Psoas muscle (tissue), 8 donors: Measurements from ENCODE around the gene DHX57. TPM values are rescaled to one million over a fixed set of nuclear protein-coding genes. Genes with fewer than 3 reads are reported as not detected.
"Not testable (repeated sequence)": the region's sequence is repeated elsewhere in the genome, so short reads cannot be mapped to it uniquely, and the experiment has no call there.

Experiments
- ATAC-seq, 4 donors: fragments of 200-7000 bp; cut with Tn5 transposase; one replicate each; pipeline ENCODE4 v1.9.1; 2020; ENCODE audit warnings: moderate library complexity in 3 of 4, mild to moderate bottlenecking in 2 of 4
- DNase-seq, 2 donors: peaks; one replicate each; pipeline ENCODE4 v3.0.0-alpha.2; 2020
- H3K27ac ChIP-seq: fragments of 200-600 bp; one replicate; pipeline ENCODE4 v1.8.0; 2022
- H3K27me3 ChIP-seq, 3 donors: fragments of 200-600 bp in 1 of 3; one replicate each; pipeline versions ENCODE4 v1.6.1 to v1.8.0; 2013 to 2022; ENCODE audit warnings: low read length in 2 of 3, mild to moderate bottlenecking in 2 of 3, moderate library complexity in 1 of 3; ENCODE audit not compliant: insufficient read depth in 3 of 3
- H3K36me3 ChIP-seq, 2 donors: fragments of 200-600 bp in 1 of 2; one replicate each; pipeline versions ENCODE4 v1.6.1 to v1.8.0; 2013 to 2022; ENCODE audit warnings: low read depth in 1 of 2, mild to moderate bottlenecking in 1 of 2, moderate library complexity in 1 of 2; ENCODE audit not compliant: insufficient read depth in 1 of 2
- H3K4me1 ChIP-seq: fragments of 200-600 bp; one replicate; pipeline ENCODE4 v1.8.0; 2022
- H3K4me3 ChIP-seq: fragments of 200-600 bp; one replicate; pipeline ENCODE4 v1.8.0; 2022; ENCODE audit warnings: mild to moderate bottlenecking
- H3K9me3 ChIP-seq: fragments of 200-600 bp; one replicate; pipeline ENCODE4 v1.8.0; 2022
- WGBS, 3 donors: extraction: QIAGEN DNeasy Blood & Tissue Kit; methylation state at CpG; one replicate each; pipeline versions ENCODE4 v1.1.6 to v1.1.7; 2013; 5-methylcytosine and 5-hydroxymethylcytosine counted together
- intact Hi-C, 2 donors: fragments of 100-400 bp; cut with DNase I; formaldehyde crosslinking; loops; one replicate each; pipeline versions ENCODE4 v1.11.0 to v1.14.2; 2022
- polyA plus RNA-seq, 3 donors: library from polyadenylated mRNA; stranded (reverse); fragments of 200-250 nt; gene quantifications; one replicate each; pipeline ENCODE4 v1.2.3, GENCODE V29; 2013
- total RNA-seq, 4 donors: library from RNA; stranded (reverse); fragmentation: NEBNext Ultra II Directional in 2 of 4; extraction: Animal tissue kit (Norgen Biotek cat#: 25700) in 2 of 4; gene quantifications; one replicate each; pipeline versions ENCODE4 v1.2.1 to v1.2.4, GENCODE V29; 2021 to 2023
- TF ChIP-seq, protein P1 (sequence below): fragments of 200-600 bp; IDR thresholded peaks from one replicate; pipeline ENCODE4 v1.8.0; 2022; ENCODE audit warnings: antibody characterized with exemption
- donor health status: healthy with polysubstance abuse.
- donor health status: DM: no; HTN: no; CAD: no; lungs with moderate emphysema.
- donor health status: Bipolar disorder and iron deficiency.
- donor health status: healthy.
- donor health status: DM: yes; HTN: yes; CAD: no.
- donor health status: DM: no; HTN: no; CAD: no.
- donor health status: DM: no; HTN: no; CAD: no.
- donor health status: DM: yes; HTN: yes; CAD: no.

Gene DHX57
- total and polyA plus RNA-seq, 7 donors, result 7.7 to 15.3 (median 11.6) TPM

DNA sequence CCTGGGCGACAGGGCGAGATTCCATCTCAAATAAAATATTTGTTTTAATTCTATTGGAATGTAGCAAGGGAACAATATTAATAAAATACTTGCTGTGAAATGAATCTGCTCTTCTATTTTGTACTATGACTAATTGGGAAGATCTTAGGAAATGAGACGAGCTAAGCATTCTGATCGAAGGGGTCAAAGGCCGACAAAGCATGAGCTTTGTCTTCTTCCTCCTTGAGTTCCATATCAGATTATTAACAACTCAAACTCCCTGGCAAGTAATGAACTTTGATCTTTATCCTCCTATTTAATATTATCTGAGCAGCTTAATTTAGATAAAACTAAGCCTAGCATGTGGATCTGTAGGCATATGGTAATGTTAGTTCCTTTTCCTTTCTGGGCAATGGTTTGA, 82.2 kb downstream of the DHX57 start:
- 88 to 92% (median 92%) methylated on average over 5 of the region's 5 CpGs for WGBS, 3 donors
- Histone ChIP-seq H3K36me3 (peaks cover 0 to 15% of the 10 kb centered on the region in 2 donors), H3K4me1 (no peaks in the 10 kb centered on the region), H3K27ac (no peak overlapping the region), H3K9me3 (no peaks in the 10 kb centered on the region), H3K4me3 (no peak overlapping the region), H3K27me3 (no peaks in the 10 kb centered on the region)
- no peak for ATAC-seq
- DNase-seq, result no peak
- TF ChIP-seq, protein P1, sequence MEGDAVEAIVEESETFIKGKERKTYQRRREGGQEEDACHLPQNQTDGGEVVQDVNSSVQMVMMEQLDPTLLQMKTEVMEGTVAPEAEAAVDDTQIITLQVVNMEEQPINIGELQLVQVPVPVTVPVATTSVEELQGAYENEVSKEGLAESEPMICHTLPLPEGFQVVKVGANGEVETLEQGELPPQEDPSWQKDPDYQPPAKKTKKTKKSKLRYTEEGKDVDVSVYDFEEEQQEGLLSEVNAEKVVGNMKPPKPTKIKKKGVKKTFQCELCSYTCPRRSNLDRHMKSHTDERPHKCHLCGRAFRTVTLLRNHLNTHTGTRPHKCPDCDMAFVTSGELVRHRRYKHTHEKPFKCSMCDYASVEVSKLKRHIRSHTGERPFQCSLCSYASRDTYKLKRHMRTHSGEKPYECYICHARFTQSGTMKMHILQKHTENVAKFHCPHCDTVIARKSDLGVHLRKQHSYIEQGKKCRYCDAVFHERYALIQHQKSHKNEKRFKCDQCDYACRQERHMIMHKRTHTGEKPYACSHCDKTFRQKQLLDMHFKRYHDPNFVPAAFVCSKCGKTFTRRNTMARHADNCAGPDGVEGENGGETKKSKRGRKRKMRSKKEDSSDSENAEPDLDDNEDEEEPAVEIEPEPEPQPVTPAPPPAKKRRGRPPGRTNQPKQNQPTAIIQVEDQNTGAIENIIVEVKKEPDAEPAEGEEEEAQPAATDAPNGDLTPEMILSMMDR, result no peak
- intact Hi-C loops, result no loop called here

DNA sequence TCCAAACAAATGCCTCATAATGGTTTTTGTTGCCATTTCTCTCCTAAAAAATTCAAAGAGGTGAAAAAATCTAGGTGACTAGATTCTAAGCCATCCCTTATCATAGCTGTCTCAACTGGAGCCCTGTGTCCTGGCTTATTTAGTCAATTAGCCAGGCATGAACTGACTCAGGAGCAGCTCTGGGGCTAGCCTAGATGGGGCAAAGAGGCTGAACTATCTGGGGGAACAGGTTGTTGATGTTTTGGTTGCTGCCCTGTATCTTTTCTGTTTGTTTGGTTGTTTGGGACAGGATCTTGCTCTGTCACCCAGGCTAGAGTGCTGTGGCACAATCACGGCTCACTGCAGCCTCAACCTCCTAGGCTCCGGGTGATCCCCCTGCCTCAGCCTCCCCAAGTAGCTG, 83.0 kb downstream of the DHX57 start:
- H3K4me3 ChIP-seq, result no peak overlapping the region
- H3K27ac ChIP-seq, result no peak overlapping the region
- no peaks in the 10 kb centered on the region for H3K4me1 ChIP-seq
- no peak for ATAC-seq
- H3K36me3 ChIP-seq, result peaks cover 0 to 7% of the 10 kb centered on the region in 2 donors
- TF ChIP-seq, protein P1, result no peak
- no peak for DNase-seq
- H3K9me3 ChIP-seq, result no peaks in the 10 kb centered on the region
- intact Hi-C loops, result no loop called here
- no peaks in the 10 kb centered on the region for H3K27me3 ChIP-seq
- 46 to 49% (median 49%) methylated on average over 2 of the region's 2 CpGs for WGBS, 3 donors

DNA sequence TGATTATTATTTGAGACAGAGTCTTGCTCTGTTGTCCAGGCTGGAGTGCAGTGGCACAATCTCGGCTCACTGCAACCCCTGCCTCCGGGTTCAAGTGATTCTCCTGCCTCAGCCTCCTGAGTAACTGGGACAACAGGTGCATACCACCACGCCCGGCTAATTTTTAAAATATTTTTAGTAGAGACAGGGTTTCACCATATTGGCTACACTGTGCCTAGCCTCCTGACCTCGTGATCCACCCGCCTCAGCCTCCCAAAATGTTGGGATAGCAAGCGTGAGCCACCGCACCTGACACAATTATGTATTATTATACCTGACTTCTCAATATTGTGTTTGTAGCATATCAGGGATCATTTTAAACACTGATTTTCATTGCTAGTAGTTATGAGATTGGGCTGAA, 83.4 kb downstream of the DHX57 start:
- H3K36me3 ChIP-seq, H3K9me3 ChIP-seq, H3K4me1 ChIP-seq, DNase-seq, H3K27ac ChIP-seq, H3K27me3 ChIP-seq, intact Hi-C loops, ATAC-seq, H3K4me3 ChIP-seq: not testable (repeated sequence)
- 90 to 95% (median 91%) methylated on average over 8 of the region's 8 CpGs for WGBS, 3 donors

DNA sequence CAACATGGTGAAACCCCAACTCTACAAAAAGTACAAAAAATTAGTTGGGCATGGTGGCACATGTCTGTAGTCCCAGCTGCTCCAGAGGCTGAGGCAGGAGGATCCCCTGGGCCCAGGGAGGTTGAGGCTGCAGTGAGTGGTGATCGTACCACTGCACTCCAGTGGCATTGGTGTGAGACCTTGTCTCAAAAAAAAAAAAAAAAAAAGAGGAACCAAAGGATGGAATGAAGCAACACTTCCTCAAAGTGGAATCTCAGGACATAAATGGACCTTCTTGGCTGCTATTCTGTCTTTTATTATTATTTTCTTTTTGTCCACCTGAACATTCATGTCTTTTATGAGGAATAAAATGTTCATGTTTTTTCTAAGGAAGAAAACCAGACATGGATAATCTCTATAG, 84.0 kb downstream of the DHX57 start:
- DNase-seq (no peak), ATAC-seq (no peak)
- no peaks in the 10 kb centered on the region for H3K36me3 ChIP-seq
- intact Hi-C loops, result no loop called here
- H3K4me1 ChIP-seq, result no peaks in the 10 kb centered on the region
- TF ChIP-seq, protein P1, result no peak
- no peaks in the 10 kb centered on the region for H3K27me3 ChIP-seq
- 67 to 86% (median 86%) methylated on average over 1 of the region's 1 CpG for WGBS, 3 donors
- H3K4me3 ChIP-seq, result no peak overlapping the region
- H3K9me3 ChIP-seq, result no peaks in the 10 kb centered on the region
- no peak overlapping the region for H3K27ac ChIP-seq

DNA sequence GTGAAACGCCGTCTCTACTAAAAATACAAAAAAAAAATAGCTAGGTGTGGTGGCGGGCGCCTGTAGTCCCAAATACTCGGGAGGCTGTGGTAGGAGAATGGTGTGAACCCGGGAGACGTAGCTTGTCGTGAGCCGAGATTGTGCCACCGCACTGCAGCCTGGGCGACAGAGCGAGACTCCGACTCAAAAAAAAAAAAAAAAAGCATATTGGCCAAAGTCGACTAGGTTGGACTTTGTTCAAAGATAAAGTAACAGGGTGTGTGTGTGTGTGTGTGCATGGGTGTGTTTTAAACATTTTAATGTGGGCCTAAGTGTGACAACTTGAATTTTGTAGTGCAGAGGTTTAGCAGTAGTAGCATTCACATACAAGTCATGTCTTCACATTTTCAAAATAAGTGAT, 86.0 kb downstream of the DHX57 start:
- Histone ChIP-seq H3K27ac (no peak overlapping the region), H3K4me3 (no peak overlapping the region), H3K4me1 (no peaks in the 10 kb centered on the region), H3K9me3 (no peaks in the 10 kb centered on the region), H3K27me3 (no peaks in the 10 kb centered on the region), H3K36me3 (no peaks in the 10 kb centered on the region)
- TF ChIP-seq, protein P1, result no peak
- WGBS, 3 donors, result 88 to 98% (median 94%) methylated on average over 14 of the region's 14 CpGs
- no peak for ATAC-seq
- DNase-seq, result no peak
- intact Hi-C loops, result no loop called here
